Brain microvascular endothelial cell (primary cell): ENCODE results near the gene C2CD5.
A peak's percentile ranks its signal among the peaks of the same experiment; 100 is the strongest.
"Not testable (repeated sequence)": the region's sequence is repeated elsewhere in the genome, so short reads cannot be mapped to it uniquely, and the experiment has no call there.

Experiments
- DNase-seq: peaks from one replicate; pipeline ENCODE4 v3.0.0-alpha.2; 2020
- H3K27ac ChIP-seq: fragments of 250-450 bp; sonication (Bioruptor Pico); 2 replicates; pipeline ENCODE4 v1.5.1; 2020; ENCODE audit warnings: mild to moderate bottlenecking, moderate library complexity
- H3K27me3 ChIP-seq: fragments of 250-450 bp; sonication (Bioruptor Pico); replicated peaks from 2 replicates; pipeline ENCODE4 v1.5.1; 2020; ENCODE audit warnings: mild to moderate bottlenecking
- H3K36me3 ChIP-seq: fragments of 250-450 bp; sonication (Bioruptor Pico); replicated peaks from 2 replicates; pipeline ENCODE4 v1.5.1; 2020; ENCODE audit warnings: mild to moderate bottlenecking
- H3K4me3 ChIP-seq: 2 replicates; pipeline ENCODE4 v1.5.1; 2011; ENCODE audit warnings: low read depth, mild to moderate bottlenecking, control low read depth, low read length, moderate library complexity
- CTCF ChIP-seq: IDR thresholded peaks from 2 replicates; pipeline ENCODE4 v1.5.1; 2011; ENCODE audit warnings: low read depth, mild to moderate bottlenecking, moderate library complexity, low read length, control low read depth, inconsistent platforms; ENCODE audit errors: missing control alignments
- in situ Hi-C: cut with HindIII; loops from 2 replicates; pipeline ENCODE4 v1.10.0; 2017; ENCODE audit warnings: low sequenced_read_pairs, low pct_ligation_motif_present

C2CD5 gene

GRCh38 chr12:22562036-22563028, 18.0 kb upstream of the C2CD5 start:
- in situ Hi-C loops, result no loop called here
- Histone ChIP-seq H3K4me3 (no peak overlapping the region), H3K36me3 (no peaks in the 10 kb centered on the region), H3K27me3 (no peaks in the 10 kb centered on the region), H3K27ac (no peak overlapping the region)
- TF ChIP-seq CTCF, result no peak
- DNase-seq, result no peak

GRCh38 chr12:22554750-22555149, 10.4 kb upstream of the C2CD5 start:
- H3K27me3 ChIP-seq, in situ Hi-C loops, H3K36me3 ChIP-seq, H3K4me3 ChIP-seq, H3K27ac ChIP-seq: not testable (repeated sequence)
- peak; percentile 3 for DNase-seq

GRCh38 chr12:22551624-22552023, 7.3 kb upstream of the C2CD5 start:
- H3K27ac ChIP-seq, result no peak overlapping the region
- TF ChIP-seq CTCF, result no peak
- H3K27me3 ChIP-seq, result no peaks in the 10 kb centered on the region
- no peaks in the 10 kb centered on the region for H3K36me3 ChIP-seq
- in situ Hi-C loops, result no loop called here
- no peak for DNase-seq
- no peak overlapping the region for H3K4me3 ChIP-seq

- Histone ChIP-seq H3K4me3 (no peak overlapping the region), H3K27ac (no peak overlapping the region), H3K36me3 (no peaks in the 10 kb centered on the region), H3K27me3 (no peaks in the 10 kb centered on the region)
- no peak for TF ChIP-seq CTCF
- in situ Hi-C loops, result no loop called here
- no peak for DNase-seq
Observed at GRCh38 chr12:22545255-22545654, 913 bp upstream of the C2CD5 start.

GRCh38 chr12:22543246-22544037, 900 bp downstream of the C2CD5 start:
- Histone ChIP-seq H3K27me3 (no peaks in the 10 kb centered on the region), H3K36me3 (no peaks in the 10 kb centered on the region), H3K4me3 (peak overlapping the region; percentile 94), H3K27ac (peak overlapping the region; percentile 87)
- DNase-seq, result no peak
- in situ Hi-C loops, result no loop called here
- no peak for TF ChIP-seq CTCF

- no peak overlapping the region for H3K27ac ChIP-seq
- H3K4me3 ChIP-seq, result no peak overlapping the region
- no peaks in the 10 kb centered on the region for H3K36me3 ChIP-seq
- no peaks in the 10 kb centered on the region for H3K27me3 ChIP-seq
- in situ Hi-C loops, result no loop called here
- no peak for DNase-seq
- no peak for TF ChIP-seq CTCF
Observed at GRCh38 chr12:22541496-22542155, 2.7 kb downstream of the C2CD5 start.
